WI38 (cell line): ENCODE measurements around the gene SKA1.

Experiments
- H3K4me3 ChIP-seq: 2 replicates; pipeline ENCODE4 v1.5.1; 2011; ENCODE audit warnings: low read depth, mild to moderate bottlenecking, control low read depth, low read length
- TF ChIP-seq, protein P1 (sequence below): IDR thresholded peaks from 2 replicates; pipeline ENCODE4 v1.5.1; 2012; ENCODE audit warnings: low read depth, mild to moderate bottlenecking, control low read depth, low read length

Gene SKA1

DNA sequence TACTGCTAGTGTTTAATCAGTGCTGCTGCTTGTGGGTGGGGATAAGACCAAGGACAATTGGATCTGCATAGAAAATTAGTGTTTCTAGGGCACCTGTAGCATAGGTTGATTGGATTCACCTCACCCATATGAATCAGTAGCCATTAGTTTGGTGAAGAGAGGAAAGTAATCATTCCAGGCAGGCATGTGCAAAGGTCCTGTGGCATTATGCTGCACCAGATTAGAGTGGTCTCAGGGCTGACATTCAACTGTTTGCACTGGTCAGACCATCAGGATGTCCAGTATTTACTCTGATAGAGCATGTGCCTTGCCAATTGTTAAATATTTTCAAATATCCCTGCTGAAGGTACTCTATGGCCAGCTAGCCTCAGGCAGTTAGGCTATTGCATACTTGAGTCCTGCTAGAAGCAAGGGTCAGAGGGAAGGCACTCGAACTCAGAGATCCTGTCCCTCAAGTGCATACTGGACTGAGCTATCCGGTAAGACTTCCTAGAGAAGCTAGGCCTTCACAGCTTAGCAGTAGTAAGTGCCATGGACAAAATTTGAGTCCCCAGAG is 64.7 kb downstream of the SKA1 start:
- TF ChIP-seq, protein P1, sequence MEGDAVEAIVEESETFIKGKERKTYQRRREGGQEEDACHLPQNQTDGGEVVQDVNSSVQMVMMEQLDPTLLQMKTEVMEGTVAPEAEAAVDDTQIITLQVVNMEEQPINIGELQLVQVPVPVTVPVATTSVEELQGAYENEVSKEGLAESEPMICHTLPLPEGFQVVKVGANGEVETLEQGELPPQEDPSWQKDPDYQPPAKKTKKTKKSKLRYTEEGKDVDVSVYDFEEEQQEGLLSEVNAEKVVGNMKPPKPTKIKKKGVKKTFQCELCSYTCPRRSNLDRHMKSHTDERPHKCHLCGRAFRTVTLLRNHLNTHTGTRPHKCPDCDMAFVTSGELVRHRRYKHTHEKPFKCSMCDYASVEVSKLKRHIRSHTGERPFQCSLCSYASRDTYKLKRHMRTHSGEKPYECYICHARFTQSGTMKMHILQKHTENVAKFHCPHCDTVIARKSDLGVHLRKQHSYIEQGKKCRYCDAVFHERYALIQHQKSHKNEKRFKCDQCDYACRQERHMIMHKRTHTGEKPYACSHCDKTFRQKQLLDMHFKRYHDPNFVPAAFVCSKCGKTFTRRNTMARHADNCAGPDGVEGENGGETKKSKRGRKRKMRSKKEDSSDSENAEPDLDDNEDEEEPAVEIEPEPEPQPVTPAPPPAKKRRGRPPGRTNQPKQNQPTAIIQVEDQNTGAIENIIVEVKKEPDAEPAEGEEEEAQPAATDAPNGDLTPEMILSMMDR = no peak

DNA sequence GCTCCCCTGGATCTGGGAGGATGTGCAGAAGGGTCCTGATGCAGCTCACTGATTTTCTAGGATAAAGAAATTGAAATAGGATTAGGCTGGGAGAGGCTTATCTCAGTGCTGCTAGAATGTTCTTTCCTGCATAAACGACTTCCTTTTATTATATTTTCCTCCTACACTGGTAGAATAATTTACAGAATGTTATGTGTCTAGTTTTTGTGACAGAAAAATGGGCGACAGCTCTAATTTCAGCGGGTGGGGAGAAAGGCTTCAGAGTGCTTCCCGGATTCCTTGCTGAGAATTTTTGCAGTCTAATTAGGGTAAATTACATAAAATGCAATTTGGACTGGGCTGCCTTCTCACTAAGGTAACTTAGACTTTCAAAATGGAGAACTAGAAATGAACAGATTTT is 66.2 kb downstream of the SKA1 start:
- H3K4me3 ChIP-seq = no peak overlapping the region
- TF ChIP-seq, protein P1 = no peak

More for the DNA sequence above, 64.7 kb downstream of the SKA1 start:
- H3K4me3 ChIP-seq = no peak overlapping the region

DNA sequence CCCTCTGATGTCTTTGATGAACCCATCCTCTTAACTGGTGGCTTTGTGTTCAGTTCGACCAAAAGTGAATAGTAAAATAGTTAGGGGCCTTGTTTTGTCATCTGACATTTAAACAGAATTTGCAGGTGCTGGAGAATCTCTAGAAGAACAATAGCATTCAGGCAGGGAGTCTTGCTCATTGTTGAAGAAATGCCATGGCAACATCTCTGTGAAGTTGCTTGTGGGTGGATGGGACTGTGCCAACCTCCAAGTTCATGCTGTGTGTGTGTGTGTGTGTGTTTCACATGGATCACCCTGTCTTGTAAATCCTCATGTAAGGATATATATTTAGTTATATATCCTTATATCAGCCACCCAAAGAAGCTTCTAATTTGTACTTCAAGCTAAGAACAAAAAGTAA is 66.7 kb downstream of the SKA1 start:
- no peak overlapping the region for H3K4me3 ChIP-seq
- TF ChIP-seq, protein P1 = no peak
